NCI-H128 (cell line): ENCODE results near the gene ARID3B.
A peak's percentile ranks its signal among the peaks of the same experiment; 100 is the strongest.
"Not testable (repeated sequence)": the region's sequence is repeated elsewhere in the genome, so short reads cannot be mapped to it uniquely, and the experiment has no call there.

ENCODE experiments used
- DNase-seq: peaks from one replicate; lab custom pipeline; 2025; ENCODE audit not compliant: unreplicated experiment; lab: John Stamatoyannopoulos, UW

The ARID3B gene

GRCh38 chr15:74535388-74536084, 5.5 kb upstream of the ARID3B start:
- no peak for DNase-seq

DNA sequence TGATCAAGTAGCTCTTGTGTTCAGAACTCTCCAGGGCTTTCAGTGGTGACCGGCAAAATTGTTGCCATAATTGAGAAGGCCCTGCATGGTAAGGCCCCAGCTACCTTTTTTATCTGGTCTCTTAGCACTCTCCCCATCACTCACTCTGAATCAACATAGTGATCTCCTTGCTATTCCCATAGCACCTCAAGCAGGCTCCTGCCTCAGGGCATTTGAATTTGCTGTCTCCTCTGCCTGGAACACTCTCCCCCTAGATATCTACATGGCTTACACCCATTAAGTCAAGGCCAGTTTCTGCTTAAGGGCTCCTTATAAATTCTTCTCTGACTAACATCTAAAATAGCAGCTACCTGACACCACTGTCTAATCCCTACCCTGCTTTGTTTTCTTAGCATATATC, 3.3 kb upstream of the ARID3B start:
- DNase-seq = no peak

GRCh38 chr15:74539521-74539920, 1.5 kb upstream of the ARID3B start:
- DNase-seq = not testable (repeated sequence)

GRCh38 chr15:74540161-74540760, 759 bp upstream of the ARID3B start:
- no peak for DNase-seq

- DNase-seq = no peak
Observed at GRCh38 chr15:74541494-74542165, 610 bp downstream of the ARID3B start.

GRCh38 chr15:74542166-74543042, 1.4 kb downstream of the ARID3B start:
- DNase-seq = no peak

DNA sequence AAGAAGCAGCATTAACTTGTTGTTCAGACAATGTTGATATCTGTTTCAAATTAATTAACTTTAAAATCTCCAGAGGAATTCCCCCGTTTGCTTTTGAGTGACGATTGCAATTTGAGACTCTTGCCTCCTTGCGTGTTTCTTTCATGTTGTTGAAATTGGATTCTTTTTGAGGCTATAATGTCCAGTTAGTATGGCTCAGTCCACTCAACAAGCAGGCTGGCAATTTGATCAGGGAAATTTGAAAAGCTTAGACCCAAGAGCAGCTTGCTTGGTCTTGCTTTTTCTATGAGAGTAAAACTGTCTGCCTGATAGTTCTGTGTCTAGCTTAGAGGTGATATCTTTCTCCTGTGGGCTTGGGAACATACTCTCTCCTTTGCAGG, 2.0 kb downstream of the ARID3B start:
- DNase-seq = no peak

- no peak for DNase-seq
Observed at GRCh38 chr15:74543583-74543982, 2.6 kb downstream of the ARID3B start.

GRCh38 chr15:74545086-74545485, 4.1 kb downstream of the ARID3B start:
- no peak for DNase-seq

DNA sequence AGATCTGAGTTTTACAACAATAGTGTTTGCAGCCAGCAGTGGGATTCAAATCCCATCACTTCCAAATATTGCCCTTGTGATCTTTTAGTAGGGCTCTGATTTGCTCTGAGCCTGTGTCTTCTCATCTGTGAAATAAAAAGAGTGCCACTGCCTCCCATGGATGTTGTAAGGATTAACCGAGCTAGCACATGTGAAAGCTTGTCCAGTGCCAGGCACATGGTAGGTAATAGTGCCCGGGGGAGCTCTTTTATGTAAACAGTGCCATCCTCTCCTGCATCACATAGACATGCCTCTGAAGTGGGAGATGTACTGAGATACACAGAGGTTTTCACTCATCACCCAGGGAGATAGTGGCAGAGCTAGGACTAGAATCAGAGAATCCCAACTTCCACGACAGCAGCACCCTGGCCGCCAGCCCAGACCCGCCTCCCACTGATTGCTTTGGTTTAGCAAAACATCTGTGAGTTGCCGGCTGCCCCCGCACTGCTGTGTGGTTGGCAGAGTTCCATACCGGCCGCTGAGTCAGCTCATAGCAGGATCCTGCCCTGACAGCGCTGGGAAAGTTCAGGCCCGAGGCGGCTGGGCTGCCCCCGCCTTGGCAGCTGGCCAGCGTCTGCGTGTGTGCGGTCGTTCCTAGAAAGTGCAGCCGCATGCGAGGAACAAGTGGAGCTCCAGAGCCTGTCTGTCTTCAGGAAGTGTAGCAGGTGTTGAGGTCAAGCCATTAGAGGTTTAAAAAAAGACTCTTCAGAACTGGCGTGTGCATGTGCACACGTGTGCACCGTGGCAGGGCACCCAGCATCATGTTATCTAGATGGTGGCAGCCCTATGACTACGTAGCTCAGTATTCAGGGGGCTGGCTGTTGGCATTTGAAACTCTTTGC, 5.0 kb downstream of the ARID3B start:
- DNase-seq = peak; percentile 86

GRCh38 chr15:74547616-74548015, 6.6 kb downstream of the ARID3B start:
- DNase-seq = no peak

- no peak for DNase-seq
Observed at GRCh38 chr15:74548241-74548640, 7.2 kb downstream of the ARID3B start.

DNA sequence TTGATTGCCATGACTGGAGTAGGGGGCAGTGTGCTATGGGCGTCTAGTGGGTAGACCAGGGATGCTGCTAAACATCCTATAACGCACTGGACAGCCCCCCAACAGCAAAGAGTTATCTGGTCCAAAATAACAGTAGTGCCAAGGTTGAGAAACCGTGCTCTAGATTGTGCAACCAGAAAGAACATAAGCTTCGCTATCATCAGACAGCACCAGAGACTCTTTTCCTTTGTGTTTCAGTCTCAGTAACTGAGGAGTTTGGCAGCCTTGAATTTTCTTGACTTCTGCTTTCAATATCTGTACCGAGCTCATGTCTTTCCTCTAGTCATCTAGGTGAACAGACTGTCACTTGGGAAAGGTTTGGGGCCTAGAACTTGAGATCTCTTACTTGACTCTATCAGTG, 8.8 kb downstream of the ARID3B start:
- DNase-seq = no peak

DNA sequence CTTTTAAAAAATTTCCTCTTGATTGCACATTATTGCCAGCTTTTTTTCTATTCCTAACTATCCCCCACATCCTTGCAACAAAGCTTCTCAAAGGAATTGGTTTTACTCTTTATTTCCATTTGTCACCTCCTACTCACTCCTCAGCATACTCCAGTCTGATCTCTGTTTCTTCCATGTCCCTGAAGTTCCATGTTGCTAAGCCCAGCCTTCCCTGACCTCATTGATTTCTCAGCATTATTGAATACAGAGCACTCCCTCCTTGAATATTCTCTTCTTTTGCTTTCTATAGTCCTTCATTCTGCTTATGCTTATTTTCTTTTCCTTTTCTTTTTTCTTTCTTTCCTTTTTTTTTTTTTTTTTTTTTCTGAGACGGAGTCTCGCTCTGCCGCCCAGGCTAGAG, 10.7 kb downstream of the ARID3B start:
- no peak for DNase-seq

- no peak for DNase-seq
Observed at GRCh38 chr15:74552773-74553441, 11.9 kb downstream of the ARID3B start.

GRCh38 chr15:74555192-74555591, 14.2 kb downstream of the ARID3B start:
- no peak for DNase-seq

DNA sequence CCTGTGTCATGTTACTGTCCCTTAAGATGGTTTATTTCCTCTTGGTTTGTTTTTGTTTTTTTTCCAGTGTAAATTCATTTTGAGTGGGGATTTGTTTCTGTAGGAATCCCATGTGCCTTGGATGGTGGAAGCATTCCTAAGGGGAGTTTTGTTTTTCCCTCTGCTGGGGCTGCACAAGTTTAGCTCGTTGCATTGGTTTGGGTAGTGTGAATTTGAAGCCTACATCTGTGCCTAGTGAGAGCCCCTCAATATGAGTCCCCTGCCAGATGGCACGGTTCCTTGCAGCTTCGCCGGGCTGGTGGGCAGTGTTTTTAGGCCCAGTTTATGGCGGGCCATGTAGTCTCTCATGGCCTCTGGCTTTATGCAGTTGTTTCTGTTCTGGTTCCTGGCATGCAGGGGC, 17.7 kb downstream of the ARID3B start:
- no peak for DNase-seq

DNA sequence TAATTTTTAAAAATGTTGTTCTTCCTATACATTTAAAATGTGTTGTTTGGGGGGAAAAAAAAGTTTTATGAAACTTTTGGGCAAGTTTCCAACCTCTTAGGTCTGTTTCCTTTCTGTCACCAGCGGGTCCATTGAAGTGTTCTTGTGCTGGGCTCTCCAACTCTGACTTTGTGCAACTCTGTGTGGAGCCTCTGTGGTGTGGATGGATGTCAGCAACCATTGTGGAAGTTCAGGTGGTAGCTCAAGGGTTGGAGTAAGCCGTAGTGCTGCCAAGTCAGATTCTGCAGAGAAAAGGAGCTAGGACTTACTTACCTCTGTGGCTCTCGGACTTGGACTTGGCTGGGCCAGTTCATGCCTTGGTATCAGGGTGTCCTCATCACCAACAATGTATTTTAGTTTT, 22.4 kb downstream of the ARID3B start:
- DNase-seq = no peak

GRCh38 chr15:74564182-74564581, 23.2 kb downstream of the ARID3B start:
- DNase-seq = no peak
